GM23338 (cell line): ENCODE results near the gene APCDD1L. TPM values are rescaled to one million over a fixed set of nuclear protein-coding genes. Genes with fewer than 3 reads are reported as not detected.

Experiments
- ATAC-seq: fragments of 200-7000 bp; cut with Tn5 transposase; 3 replicates; pipeline ENCODE4 v1.9.1; 2020
- DNase-seq: peaks from one replicate; pipeline ENCODE4 v3.0.0-alpha.2; 2015; ENCODE audit warnings: low spot score
- H2AFZ ChIP-seq: fragments of 200-600 bp; sonication (generic); 2 replicates; pipeline ENCODE4 v1.8.0; 2016; ENCODE audit warnings: antibody characterized with exemption, mild to moderate bottlenecking, moderate library complexity
- H3F3A ChIP-seq: fragments of 200-600 bp; sonication (generic); replicated peaks from 2 replicates; pipeline ENCODE4 v1.8.0; 2017; ENCODE audit warnings: antibody characterized with exemption, mixed run types, low read depth
- H3K27ac ChIP-seq: fragments of 200-600 bp; sonication (generic); 2 replicates; pipeline ENCODE4 v1.6.1; 2016; ENCODE audit warnings: low read depth
- H3K27me3 ChIP-seq: fragments of 200-600 bp; sonication (generic); 2 replicates; pipeline ENCODE4 v1.8.0; 2016; ENCODE audit warnings: mild to moderate bottlenecking, mixed run types, moderate library complexity; ENCODE audit not compliant: insufficient read depth
- H3K36me3 ChIP-seq: fragments of 200-600 bp; sonication (generic); 2 replicates; pipeline ENCODE4 v1.8.0; 2016; ENCODE audit warnings: mild to moderate bottlenecking; ENCODE audit not compliant: insufficient read depth
- H3K4me1 ChIP-seq: fragments of 200-600 bp; sonication (generic); 2 replicates; pipeline ENCODE4 v1.8.0; 2016; ENCODE audit warnings: mild to moderate bottlenecking, moderate library complexity; ENCODE audit not compliant: insufficient read depth
- H3K4me2 ChIP-seq: fragments of 200-600 bp; sonication (generic); 2 replicates; pipeline ENCODE4 v1.7.1; 2017; ENCODE audit warnings: mixed run types
- H3K4me3 ChIP-seq: fragments of 200-600 bp; sonication (generic); 2 replicates; pipeline ENCODE4 v1.6.1; 2016; ENCODE audit warnings: mixed run types
- H3K79me2 ChIP-seq: fragments of 200-600 bp; sonication (generic); replicated peaks from 2 replicates; pipeline ENCODE4 v1.8.0; 2017; ENCODE audit warnings: mild to moderate bottlenecking; ENCODE audit not compliant: insufficient read depth
- H3K9me2 ChIP-seq: fragments of 200-600 bp; sonication (generic); 2 replicates; pipeline ENCODE4 v1.8.0; 2017; ENCODE audit not compliant: insufficient read depth
- H4K20me1 ChIP-seq: fragments of 200-600 bp; sonication (generic); replicated peaks from 2 replicates; pipeline ENCODE4 v1.8.0; 2017; ENCODE audit warnings: mild to moderate bottlenecking; ENCODE audit not compliant: insufficient read depth
- H3K27ac Mint-ChIP-seq: 2 replicates; pipeline ENCODE4 v1.8.0; 2020; ENCODE audit warnings: inconsistent platforms, mild to moderate bottlenecking, moderate library complexity, mixed read lengths
- H3K27me3 Mint-ChIP-seq: 3 replicates; pipeline ENCODE4 v1.8.0; 2022; ENCODE audit warnings: low read depth, mild to moderate bottlenecking, moderate library complexity, mixed read lengths, inconsistent platforms; ENCODE audit not compliant: insufficient read depth, poor library complexity
- H3K36me3 Mint-ChIP-seq: 3 replicates; pipeline ENCODE4 v1.8.0; 2021; ENCODE audit warnings: low read depth, mild to moderate bottlenecking, inconsistent platforms, moderate library complexity, mixed read lengths
- H3K4me1 Mint-ChIP-seq: 3 replicates; pipeline ENCODE4 v1.8.0; 2020; ENCODE audit warnings: mild to moderate bottlenecking, inconsistent platforms, mixed read lengths
- H3K4me3 Mint-ChIP-seq: 3 replicates; pipeline ENCODE4 v1.8.0; 2021; ENCODE audit warnings: moderate library complexity, mild to moderate bottlenecking, inconsistent platforms, mixed read lengths
- H3K9me3 Mint-ChIP-seq: 3 replicates; pipeline ENCODE4 v1.8.0; 2020; ENCODE audit warnings: moderate library complexity, mild to moderate bottlenecking, inconsistent platforms, mixed read lengths
- ETS1 ChIP-seq: IDR thresholded peaks from 2 replicates; pipeline ENCODE4 v1.6.1; 2016; ENCODE audit warnings: antibody characterized with exemption
- JUNB ChIP-seq: IDR thresholded peaks from one replicate; pipeline ENCODE4 v1.6.1; 2016; ENCODE audit warnings: antibody characterized with exemption; ENCODE audit not compliant: unreplicated experiment
- NANOG ChIP-seq: IDR thresholded peaks from 2 replicates; pipeline ENCODE4 v1.6.1; 2016; ENCODE audit warnings: antibody characterized with exemption, borderline replicate concordance
- polyA plus RNA-seq: library from polyadenylated mRNA; unstranded; fragments of >200 nt; fragmentation: Nextera tagmentation; extraction: Ambion mirVana; gene quantifications from 2 replicates; pipeline ENCODE4 v1.2.1, GENCODE V29; 2016
- total RNA-seq: library from RNA; depleted of rRNA; stranded (reverse); fragments of >200 nt; shearing (Covaris generic); gene quantifications from 2 replicates; pipeline ENCODE4 v1.2.3, GENCODE V29; 2014
- TF ChIP-seq, protein P1 (sequence below): IDR thresholded peaks from one replicate; pipeline ENCODE4 v1.6.1; 2018; ENCODE audit warnings: antibody characterized with exemption; ENCODE audit not compliant: unreplicated experiment
- TF ChIP-seq, protein P2 (sequence below): fragments of 250-450 bp; sonication (Bioruptor Pico); IDR thresholded peaks from 2 replicates; pipeline ENCODE4 v1.5.0; 2020; ENCODE audit warnings: mild to moderate bottlenecking, moderate library complexity

APCDD1L gene
- total and polyA plus RNA-seq, 2 experiments from 2014 or later, result 1.8 to 4.6 TPM

DNA sequence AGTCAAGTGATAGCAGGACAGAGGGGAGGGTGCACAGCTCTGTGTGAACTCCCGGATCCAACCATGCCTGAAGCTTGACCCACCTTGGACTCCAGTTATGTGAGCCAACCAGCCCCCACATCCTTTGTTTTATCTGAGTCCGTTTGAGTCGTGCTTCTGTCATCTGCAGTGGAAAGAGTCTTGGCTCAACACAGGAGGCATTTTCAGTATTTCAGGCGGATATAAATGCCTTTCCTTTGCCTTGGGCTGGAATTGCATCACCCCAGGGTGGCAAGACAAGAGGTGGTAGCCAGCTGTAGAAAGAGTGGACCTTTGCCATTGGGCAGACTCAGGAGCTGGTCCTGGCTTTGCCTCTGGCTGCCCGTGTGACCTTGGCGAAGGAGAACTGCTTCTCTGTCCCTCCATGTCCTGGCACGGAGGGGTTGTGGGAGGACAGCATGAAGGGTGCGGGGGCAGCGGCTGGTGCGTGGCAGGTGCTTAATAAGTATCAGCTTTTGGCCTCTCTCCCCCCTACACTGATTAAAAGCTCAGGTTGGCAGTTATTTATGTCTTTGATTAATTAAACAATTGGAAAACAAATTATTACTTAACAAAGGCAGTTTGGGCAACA, 42.6 kb upstream of the APCDD1L start:
- no peak overlapping the region for H3K27ac Mint-ChIP-seq
- DNase-seq, result no peak
- TF ChIP-seq, protein P1, sequence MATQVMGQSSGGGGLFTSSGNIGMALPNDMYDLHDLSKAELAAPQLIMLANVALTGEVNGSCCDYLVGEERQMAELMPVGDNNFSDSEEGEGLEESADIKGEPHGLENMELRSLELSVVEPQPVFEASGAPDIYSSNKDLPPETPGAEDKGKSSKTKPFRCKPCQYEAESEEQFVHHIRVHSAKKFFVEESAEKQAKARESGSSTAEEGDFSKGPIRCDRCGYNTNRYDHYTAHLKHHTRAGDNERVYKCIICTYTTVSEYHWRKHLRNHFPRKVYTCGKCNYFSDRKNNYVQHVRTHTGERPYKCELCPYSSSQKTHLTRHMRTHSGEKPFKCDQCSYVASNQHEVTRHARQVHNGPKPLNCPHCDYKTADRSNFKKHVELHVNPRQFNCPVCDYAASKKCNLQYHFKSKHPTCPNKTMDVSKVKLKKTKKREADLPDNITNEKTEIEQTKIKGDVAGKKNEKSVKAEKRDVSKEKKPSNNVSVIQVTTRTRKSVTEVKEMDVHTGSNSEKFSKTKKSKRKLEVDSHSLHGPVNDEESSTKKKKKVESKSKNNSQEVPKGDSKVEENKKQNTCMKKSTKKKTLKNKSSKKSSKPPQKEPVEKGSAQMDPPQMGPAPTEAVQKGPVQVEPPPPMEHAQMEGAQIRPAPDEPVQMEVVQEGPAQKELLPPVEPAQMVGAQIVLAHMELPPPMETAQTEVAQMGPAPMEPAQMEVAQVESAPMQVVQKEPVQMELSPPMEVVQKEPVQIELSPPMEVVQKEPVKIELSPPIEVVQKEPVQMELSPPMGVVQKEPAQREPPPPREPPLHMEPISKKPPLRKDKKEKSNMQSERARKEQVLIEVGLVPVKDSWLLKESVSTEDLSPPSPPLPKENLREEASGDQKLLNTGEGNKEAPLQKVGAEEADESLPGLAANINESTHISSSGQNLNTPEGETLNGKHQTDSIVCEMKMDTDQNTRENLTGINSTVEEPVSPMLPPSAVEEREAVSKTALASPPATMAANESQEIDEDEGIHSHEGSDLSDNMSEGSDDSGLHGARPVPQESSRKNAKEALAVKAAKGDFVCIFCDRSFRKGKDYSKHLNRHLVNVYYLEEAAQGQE, result no peak
- TF ChIP-seq NANOG, result no peak

GRCh38 chr20:58556961-58557360, 41.8 kb upstream of the APCDD1L start:
- Histone ChIP-seq H4K20me1 (no peaks in the 10 kb centered on the region), H3K4me3 (no peak overlapping the region), H3K4me1 (no peaks in the 10 kb centered on the region), H3K36me3 (no peaks in the 10 kb centered on the region), H3K27ac (no peak overlapping the region), H3F3A (no peaks in the 10 kb centered on the region), H2AFZ (no peak overlapping the region), H3K9me2 (no peaks in the 10 kb centered on the region), H3K4me2 (no peak overlapping the region), H3K79me2 (no peaks in the 10 kb centered on the region), H3K27me3 (no peaks in the 10 kb centered on the region)
- Mint-ChIP-seq H3K27me3 (peaks cover 9% of the 10 kb centered on the region), H3K9me3 (peaks cover under 1% of the 10 kb centered on the region; the same call in 2 of the 3 replicates), H3K4me3 (no peak overlapping the region), H3K36me3 (no peaks in the 10 kb centered on the region; the same call in 2 of the 3 replicates), H3K4me1 (no peaks in the 10 kb centered on the region), H3K27ac (no peak overlapping the region)
- no peak for ATAC-seq
- DNase-seq, result no peak
- no peak for TF ChIP-seq ETS1
- TF ChIP-seq JUNB, result no peak
- TF ChIP-seq NANOG, result no peak
- TF ChIP-seq, protein P2, sequence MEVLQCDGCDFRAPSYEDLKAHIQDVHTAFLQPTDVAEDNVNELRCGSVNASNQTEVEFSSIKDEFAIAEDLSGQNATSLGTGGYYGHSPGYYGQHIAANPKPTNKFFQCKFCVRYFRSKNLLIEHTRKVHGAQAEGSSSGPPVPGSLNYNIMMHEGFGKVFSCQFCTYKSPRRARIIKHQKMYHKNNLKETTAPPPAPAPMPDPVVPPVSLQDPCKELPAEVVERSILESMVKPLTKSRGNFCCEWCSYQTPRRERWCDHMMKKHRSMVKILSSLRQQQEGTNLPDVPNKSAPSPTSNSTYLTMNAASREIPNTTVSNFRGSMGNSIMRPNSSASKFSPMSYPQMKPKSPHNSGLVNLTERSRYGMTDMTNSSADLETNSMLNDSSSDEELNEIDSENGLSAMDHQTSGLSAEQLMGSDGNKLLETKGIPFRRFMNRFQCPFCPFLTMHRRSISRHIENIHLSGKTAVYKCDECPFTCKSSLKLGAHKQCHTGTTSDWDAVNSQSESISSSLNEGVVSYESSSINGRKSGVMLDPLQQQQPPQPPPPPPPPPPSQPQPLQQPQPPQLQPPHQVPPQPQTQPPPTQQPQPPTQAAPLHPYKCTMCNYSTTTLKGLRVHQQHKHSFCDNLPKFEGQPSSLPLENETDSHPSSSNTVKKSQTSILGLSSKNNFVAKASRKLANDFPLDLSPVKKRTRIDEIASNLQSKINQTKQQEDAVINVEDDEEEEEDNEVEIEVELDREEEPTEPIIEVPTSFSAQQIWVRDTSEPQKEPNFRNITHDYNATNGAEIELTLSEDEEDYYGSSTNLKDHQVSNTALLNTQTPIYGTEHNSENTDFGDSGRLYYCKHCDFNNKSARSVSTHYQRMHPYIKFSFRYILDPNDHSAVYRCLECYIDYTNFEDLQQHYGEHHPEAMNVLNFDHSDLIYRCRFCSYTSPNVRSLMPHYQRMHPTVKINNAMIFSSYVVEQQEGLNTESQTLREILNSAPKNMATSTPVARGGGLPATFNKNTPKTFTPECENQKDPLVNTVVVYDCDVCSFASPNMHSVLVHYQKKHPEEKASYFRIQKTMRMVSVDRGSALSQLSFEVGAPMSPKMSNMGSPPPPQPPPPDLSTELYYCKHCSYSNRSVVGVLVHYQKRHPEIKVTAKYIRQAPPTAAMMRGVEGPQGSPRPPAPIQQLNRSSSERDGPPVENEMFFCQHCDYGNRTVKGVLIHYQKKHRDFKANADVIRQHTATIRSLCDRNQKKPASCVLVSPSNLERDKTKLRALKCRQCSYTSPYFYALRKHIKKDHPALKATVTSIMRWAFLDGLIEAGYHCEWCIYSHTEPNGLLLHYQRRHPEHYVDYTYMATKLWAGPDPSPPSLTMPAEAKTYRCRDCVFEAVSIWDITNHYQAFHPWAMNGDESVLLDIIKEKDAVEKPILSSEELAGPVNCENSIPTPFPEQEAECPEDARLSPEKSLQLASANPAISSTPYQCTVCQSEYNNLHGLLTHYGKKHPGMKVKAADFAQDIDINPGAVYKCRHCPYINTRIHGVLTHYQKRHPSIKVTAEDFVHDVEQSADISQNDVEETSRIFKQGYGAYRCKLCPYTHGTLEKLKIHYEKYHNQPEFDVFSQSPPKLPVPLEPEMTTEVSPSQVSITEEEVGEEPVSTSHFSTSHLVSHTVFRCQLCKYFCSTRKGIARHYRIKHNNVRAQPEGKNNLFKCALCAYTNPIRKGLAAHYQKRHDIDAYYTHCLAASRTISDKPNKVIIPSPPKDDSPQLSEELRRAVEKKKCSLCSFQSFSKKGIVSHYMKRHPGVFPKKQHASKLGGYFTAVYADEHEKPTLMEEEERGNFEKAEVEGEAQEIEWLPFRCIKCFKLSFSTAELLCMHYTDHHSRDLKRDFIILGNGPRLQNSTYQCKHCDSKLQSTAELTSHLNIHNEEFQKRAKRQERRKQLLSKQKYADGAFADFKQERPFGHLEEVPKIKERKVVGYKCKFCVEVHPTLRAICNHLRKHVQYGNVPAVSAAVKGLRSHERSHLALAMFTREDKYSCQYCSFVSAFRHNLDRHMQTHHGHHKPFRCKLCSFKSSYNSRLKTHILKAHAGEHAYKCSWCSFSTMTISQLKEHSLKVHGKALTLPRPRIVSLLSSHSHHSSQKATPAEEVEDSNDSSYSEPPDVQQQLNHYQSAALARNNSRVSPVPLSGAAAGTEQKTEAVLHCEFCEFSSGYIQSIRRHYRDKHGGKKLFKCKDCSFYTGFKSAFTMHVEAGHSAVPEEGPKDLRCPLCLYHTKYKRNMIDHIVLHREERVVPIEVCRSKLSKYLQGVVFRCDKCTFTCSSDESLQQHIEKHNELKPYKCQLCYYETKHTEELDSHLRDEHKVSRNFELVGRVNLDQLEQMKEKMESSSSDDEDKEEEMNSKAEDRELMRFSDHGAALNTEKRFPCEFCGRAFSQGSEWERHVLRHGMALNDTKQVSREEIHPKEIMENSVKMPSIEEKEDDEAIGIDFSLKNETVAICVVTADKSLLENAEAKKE (CRISPR knock-in tag), result no peak
- TF ChIP-seq, protein P1, result no peak

More for the DNA sequence above, 42.6 kb upstream of the APCDD1L start:
- Mint-ChIP-seq H3K4me3 (no peak overlapping the region), H3K27me3 (peaks cover 8% of the 10 kb centered on the region), H3K9me3 (no peaks in the 10 kb centered on the region; the same call in 2 of the 3 replicates), H3K4me1 (no peaks in the 10 kb centered on the region), H3K36me3 (no peaks in the 10 kb centered on the region; the same call in 2 of the 3 replicates)
- Histone ChIP-seq H2AFZ (no peak overlapping the region), H3K36me3 (no peaks in the 10 kb centered on the region), H3K4me2 (no peak overlapping the region), H3K4me3 (no peak overlapping the region), H3K9me2 (no peaks in the 10 kb centered on the region), H3F3A (no peaks in the 10 kb centered on the region), H3K79me2 (no peaks in the 10 kb centered on the region), H3K27me3 (no peaks in the 10 kb centered on the region), H3K27ac (no peak overlapping the region), H4K20me1 (no peaks in the 10 kb centered on the region), H3K4me1 (no peaks in the 10 kb centered on the region)
- no peak for ATAC-seq
